MM.1S (cell line): ENCODE results near the gene DTD1.

ENCODE experiments used
- CTCF ChIP-seq: fragments of 300-600 bp; sonication (generic); IDR thresholded peaks from 2 replicates; pipeline ENCODE4 v1.5.1; 2016; ENCODE audit warnings: antibody characterized with exemption, low read length, mixed read lengths
- EZH2 ChIP-seq: fragments of 300-600 bp; sonication (generic); optimal IDR thresholded peaks from 2 replicates; pipeline ENCODE3; 2017; ENCODE audit warnings: low read depth, mild to moderate bottlenecking, antibody characterized with exemption, low read length, mixed read lengths
- EZH2phosphoT487 ChIP-seq: fragments of 300-600 bp; sonication (generic); IDR thresholded peaks from 2 replicates; pipeline ENCODE4 v1.6.1; 2018; ENCODE audit warnings: antibody characterized with exemption, low read length

- TF ChIP-seq CTCF = no peak
- no peak for TF ChIP-seq EZH2
- no peak for TF ChIP-seq EZH2phosphoT487
These were observed 150.2 kb downstream of the DTD1 start for GRCh38 chr20:18738055-18738454.
